ENCODE results near the gene DEGS1.
"Not testable (repeated sequence)": the region's sequence is repeated elsewhere in the genome, so short reads cannot be mapped to it uniquely, and the experiment has no call there.

DEGS1 gene

DNA sequence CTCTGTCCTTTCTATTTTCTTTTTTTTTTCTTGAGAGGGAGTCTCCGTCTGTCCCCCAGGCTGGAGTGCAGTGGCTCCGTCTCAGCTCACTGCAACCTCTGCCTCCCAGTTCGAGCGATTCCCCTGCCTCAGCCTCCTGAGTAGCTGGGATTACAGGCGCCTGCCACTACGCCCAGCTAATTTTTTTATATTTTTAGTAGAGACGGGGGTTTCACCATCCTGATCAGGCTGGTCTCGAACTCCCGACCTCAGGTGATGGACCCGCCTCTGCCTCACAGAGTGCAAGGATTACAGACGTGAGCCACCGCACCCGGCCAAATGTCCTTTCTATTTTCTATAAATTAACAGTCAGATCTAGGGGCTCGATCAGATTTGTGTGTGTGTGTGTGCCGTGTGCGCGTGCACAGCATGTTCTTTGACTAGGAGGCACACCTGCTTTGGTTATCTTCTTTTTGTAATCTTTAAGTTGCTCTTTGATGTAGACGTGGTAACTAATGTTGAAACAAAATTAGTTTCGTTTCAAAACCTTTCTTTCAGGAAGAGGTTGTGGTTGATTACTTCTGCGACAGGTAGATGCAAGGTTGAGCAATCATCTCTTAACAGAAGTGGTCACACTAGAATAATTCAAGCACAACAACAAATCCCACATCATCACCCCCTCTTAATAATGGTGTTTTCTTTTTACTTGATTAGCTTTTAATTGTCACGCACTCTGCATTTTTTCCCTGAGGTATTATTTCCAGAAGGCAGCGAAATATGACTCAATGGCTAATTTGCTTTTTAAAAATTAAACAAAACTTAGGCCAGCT lies 779 bp upstream of the DEGS1 start:
- DNase-seq = peak; percentile 75

- DNase-seq = peak; percentile 84
These were observed 712 bp downstream of the DEGS1 start for GRCh38 chr1:224183591-224184312.

GRCh38 chr1:224185208-224185607 lies 2.2 kb downstream of the DEGS1 start:
- no peak for DNase-seq

DNA sequence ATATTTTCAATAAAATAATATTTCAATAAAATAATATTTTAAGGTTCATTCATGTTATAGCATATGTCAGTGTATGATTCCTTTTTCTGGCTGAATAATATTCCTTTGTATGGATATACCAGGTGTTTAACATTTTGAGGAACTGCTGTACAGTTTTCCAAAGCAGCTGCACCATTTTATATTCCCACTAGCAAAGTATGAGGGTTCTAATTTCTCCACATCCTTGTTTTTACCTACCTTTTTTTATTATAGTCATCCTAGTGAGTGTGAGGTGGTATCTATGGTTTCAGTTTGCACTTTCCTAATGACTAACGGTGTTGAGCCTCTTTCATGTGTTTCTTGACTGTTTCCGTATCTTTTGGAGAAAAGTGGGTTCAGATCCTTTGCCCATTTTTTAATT lies 5.2 kb downstream of the DEGS1 start:
- DNase-seq = no peak

DNA sequence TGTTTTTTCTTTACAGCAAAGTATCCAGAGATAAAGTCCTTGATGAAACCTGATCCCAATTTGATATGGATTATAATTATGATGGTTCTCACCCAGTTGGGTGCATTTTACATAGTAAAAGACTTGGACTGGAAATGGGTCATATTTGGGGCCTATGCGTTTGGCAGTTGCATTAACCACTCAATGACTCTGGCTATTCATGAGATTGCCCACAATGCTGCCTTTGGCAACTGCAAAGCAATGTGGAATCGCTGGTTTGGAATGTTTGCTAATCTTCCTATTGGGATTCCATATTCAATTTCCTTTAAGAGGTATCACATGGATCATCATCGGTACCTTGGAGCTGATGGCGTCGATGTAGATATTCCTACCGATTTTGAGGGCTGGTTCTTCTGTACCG lies 6.5 kb downstream of the DEGS1 start:
- DNase-seq = no peak

DNA sequence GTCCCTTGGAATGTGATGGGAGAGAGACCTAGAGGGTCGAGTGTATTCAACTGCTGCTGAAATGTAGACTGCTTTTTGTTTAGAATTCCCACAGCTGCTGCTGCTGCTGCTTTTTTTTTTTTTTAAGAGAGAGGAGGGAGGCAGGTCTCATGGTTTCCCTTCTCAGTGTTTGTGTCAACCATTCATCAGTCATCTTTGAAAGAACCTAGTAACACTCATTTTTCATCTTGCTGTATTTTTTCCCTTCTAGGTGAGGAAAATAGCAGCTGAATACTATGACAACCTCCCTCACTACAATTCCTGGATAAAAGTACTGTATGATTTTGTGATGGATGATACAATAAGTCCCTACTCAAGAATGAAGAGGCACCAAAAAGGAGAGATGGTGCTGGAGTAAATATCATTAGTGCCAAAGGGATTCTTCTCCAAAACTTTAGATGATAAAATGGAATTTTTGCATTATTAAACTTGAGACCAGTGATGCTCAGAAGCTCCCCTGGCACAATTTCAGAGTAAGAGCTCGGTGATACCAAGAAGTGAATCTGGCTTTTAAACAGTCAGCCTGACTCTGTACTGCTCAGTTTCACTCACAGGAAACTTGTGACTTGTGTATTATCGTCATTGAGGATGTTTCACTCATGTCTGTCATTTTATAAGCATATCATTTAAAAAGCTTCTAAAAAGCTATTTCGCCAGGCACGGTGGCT lies 9.2 kb downstream of the DEGS1 start:
- no peak for DNase-seq

DNA sequence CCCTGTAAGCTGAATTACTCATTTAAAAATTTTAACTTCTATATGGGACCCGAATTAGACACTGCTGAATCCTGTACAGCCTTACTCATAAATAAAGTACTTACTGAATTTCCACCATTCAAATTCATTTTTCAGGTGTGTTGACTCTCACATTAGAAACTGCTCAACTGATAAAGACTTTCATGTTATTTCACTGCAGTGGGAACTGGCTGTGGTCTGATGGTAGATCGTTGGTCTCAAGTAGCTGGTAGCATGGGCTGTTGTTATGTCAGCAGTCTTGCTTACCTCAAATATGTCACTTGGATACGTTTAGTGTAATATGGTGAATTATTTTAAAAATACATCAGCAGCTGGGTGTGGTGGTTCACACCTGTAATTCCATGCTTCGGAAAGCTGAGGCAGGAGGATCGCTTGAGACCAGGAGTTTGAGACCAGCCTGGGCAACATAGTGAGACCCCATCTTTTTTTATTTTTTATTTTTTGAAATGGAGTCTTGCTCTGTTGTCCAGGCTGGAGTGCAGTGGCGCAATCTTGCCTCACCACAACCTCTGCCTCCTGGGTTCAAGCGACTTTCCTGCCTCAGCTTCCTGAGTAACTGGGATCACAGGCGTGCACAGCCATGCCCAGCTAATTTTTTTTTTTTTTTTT lies 10.4 kb downstream of the DEGS1 start:
- DNase-seq = no peak

DNA sequence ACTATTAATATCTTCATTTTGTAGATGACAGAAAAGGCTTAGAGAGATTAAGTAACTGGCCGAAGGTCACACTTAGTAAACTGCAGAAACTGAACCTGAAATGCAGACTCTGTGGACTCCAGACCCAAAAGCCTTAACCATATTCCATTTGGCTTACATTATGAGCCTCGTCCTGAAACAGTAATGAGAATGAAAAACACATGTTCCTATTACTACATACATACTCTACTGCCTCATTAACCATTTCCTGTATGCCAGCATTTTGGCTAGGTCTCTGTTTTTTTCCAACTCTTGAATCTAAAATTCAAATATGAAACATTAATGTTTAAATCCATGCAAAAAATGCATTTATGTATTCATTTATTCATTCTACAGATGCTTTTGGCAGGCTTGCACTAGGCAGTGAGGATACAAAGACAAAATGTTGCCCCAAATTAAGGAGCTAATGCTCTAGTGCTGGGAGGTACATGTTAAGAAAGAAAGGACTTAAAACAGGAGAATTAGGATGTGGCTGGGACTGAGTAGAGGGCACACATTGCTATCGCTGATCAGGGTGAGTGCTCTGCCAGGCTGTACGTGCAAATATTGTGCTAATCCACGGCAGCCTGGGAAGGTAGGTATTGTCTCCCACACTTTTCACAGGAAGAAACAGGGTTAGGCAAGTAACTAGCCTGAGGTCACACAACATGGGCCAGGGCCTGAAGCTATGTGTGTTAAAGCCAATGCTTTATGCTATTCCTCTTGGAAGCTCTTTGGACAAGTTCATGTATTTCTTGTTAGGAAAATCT lies 14.0 kb downstream of the DEGS1 start:
- no peak for DNase-seq

GRCh38 chr1:224198572-224198971 lies 15.5 kb downstream of the DEGS1 start:
- DNase-seq = no peak

DNA sequence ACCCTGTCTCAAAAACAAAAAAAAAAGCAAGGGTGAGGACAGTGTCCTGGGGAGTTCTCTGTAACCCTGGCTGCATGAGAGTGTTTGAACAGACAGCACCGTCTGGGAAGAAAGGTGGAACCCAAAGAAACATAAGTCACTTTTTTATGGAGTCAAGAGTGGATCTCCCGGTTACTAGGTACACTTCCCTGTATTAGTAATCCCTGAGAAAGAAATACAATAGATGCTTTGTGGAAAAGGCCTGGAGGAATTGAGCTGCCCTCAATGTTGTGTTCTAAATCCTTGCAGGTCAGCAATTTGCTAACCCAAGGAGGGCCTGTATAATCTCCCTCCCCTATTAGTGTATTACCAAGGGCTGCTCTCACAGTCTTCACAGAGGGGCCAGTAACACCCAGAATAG lies 16.6 kb downstream of the DEGS1 start:
- DNase-seq = no peak

- no peak for DNase-seq
These were observed 18.3 kb downstream of the DEGS1 start for GRCh38 chr1:224201383-224201782.

DNA sequence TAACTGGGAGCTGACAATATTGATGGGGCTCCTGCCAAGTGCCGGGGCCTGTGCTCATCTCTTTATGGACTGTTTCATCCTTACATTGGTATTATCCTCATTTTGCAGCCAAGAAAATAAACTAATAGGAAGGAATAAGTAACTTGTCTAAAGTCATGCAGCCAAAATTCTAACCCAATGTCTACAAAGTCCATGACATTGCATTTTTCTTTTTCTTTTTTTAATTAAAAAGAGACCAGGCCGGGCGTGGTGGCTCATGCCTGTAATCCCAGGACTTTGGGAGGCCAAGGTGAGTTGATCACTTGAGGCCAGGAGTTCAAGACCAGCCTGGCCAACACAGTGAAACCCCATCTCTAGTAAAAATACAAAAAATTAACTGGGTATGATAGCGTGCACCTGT lies 18.8 kb downstream of the DEGS1 start:
- DNase-seq = no peak

DNA sequence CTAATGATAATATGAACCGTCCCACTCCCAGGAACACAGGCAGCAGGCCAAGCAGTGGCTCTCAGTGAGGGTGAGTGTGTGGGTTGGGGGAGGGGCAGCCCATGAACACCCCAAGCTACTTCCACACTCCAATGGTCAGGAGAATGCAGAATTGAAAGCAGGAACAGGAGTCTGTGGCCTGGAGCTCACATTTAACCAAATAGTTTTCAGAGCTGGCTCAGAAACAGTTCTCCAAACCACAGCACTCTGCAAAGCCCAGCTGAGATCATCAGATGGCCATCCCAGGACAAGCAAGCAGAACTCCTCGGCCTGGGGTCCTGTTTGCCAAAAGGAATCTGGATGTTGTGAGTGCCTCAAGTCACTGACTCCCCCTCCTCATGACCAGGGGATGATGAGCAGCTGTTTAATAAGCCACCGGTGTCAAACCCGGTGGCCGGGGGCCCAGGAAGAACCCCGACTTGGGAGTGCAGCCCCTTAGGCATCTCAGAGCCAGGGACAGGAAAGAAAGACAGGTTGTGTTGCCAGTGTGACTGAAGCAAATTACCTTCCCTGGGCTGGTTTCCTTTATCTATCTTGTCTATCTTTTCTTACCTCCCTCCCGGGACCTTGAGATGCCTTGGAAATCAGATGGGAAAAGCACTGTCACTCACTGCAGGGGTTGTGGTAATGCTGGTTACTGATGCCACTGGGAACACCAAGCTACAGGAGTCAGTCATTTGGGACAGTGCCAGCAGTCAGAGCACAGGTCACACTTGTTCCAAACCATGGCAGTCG lies 20.4 kb downstream of the DEGS1 start:
- no peak for DNase-seq

GRCh38 chr1:224205438-224205840 lies 22.4 kb downstream of the DEGS1 start:
- DNase-seq = peak; percentile 62

GRCh38 chr1:224205931-224206538 lies 23.0 kb downstream of the DEGS1 start:
- DNase-seq = not testable (repeated sequence)

DNA sequence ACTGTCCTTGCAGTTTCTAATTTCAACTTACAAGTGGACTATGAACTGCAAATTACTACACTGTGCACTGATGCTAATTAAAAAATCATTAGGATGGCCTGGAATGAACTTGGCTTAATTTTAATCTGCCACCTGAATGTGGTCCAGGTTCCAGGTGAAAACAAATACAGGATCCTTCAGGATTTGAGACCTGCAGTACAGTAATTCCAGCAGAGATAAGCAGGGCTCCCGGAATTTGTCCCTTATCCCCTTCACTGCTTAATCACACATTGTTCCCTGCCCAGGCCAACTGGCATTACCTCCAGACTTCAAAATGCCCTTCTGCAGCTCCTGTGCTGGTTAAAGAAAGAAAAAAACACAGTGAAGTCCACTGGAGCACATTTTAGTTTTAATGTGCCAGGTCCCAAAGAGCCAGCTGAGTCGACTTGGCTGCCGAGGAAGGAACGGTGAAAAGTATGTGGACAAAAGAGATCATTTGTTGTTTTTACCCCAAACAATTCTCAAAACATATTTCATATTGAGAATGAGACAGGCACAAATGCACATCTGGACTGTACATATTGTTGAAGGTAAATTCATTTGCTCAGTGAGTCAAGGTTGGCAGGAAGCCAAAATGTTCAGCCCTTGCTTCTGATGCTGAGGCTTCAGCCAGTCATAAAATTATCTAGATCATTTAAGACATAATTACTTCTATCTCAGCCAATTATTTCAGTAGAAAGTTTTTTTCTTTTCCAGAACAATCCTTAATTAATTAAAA lies 28.3 kb downstream of the DEGS1 start:
- no peak for DNase-seq

- DNase-seq = no peak
These were observed 29.6 kb downstream of the DEGS1 start for GRCh38 chr1:224212618-224213061.

DNA sequence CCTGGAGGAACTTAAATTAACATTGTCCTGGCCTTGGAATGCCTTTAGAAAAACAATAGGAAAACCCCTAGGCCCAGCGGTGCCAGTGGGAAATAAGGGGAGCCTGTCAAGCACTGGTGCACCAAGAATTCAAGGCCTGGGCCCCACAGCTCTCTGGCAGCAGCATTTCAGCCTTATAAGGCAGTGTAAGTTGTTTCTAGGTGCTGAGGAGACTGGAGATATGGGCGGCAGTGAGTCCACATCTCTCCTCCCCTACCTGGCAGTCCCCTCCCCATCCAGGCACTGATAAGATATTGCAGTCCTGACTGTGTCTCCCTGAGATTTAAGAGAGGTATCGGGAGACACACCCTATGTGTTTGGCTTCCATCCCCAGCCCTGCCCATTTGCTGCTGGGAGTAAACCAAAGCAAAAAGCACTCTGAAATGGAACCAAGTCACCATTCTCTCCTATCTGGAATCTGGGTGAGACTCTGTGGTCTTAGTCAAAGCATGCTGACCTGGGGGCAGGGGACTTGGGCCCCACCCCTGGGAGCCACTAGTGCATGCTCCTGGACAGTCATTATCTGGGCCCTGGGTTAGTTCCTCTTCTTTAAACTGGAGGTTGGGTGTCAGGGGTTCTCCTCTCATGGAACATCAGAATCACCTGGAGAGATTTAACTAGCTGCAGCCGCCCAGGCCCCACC lies 30.5 kb downstream of the DEGS1 start:
- DNase-seq = no peak

- no peak for DNase-seq
These were observed 33.3 kb downstream of the DEGS1 start for GRCh38 chr1:224216382-224216781.

Data from activated CD8-positive, alpha-beta memory T cell treated with anti-CD3 and anti-CD28 coated beads, Interleukin-2, amount 50 U/mL, for 48 hours (primary cell).